Smooth muscle cell (in vitro differentiated cells): Measurements from ENCODE around the gene SELENOS. TPM values are rescaled to one million over a fixed set of nuclear protein-coding genes. Genes with fewer than 3 reads are reported as not detected.

Experiments used
- DNase-seq: peaks from one replicate; lab custom pipeline; 2025; ENCODE audit not compliant: unreplicated experiment; lab: John Stamatoyannopoulos, UW
- H2AFZ ChIP-seq: fragments of 200-600 bp; sonication (generic); 2 replicates; pipeline ENCODE4 v1.6.0; 2016; ENCODE audit warnings: antibody characterized with exemption, low read depth, mild to moderate bottlenecking
- H3F3A ChIP-seq: fragments of 200-600 bp; sonication (generic); 2 replicates; pipeline ENCODE4 v1.6.0; 2017; ENCODE audit warnings: antibody characterized with exemption, low read depth
- H3K27ac ChIP-seq: fragments of 200-600 bp; sonication (generic); 2 replicates; pipeline ENCODE4 v1.5.1; 2016; ENCODE audit warnings: low read depth, mild to moderate bottlenecking
- H3K27me3 ChIP-seq: fragments of 200-600 bp; sonication (generic); 2 replicates; pipeline ENCODE4 v1.6.1; 2016; ENCODE audit warnings: low read depth, mild to moderate bottlenecking
- H3K36me3 ChIP-seq: fragments of 200-600 bp; sonication (generic); 2 replicates; pipeline ENCODE4 v1.5.1; 2016; ENCODE audit warnings: low read depth
- H3K4me1 ChIP-seq: fragments of 200-600 bp; sonication (generic); 2 replicates; pipeline ENCODE4 v1.5.1; 2016; ENCODE audit warnings: low read depth
- H3K4me2 ChIP-seq: fragments of 200-600 bp; sonication (generic); 2 replicates; pipeline ENCODE4 v1.6.0; 2016; ENCODE audit warnings: mild to moderate bottlenecking
- H3K4me3 ChIP-seq: fragments of 200-600 bp; sonication (generic); 2 replicates; pipeline ENCODE4 v1.5.1; 2016; ENCODE audit warnings: mild to moderate bottlenecking
- H3K79me2 ChIP-seq: fragments of 200-600 bp; sonication (generic); 2 replicates; pipeline ENCODE4 v1.6.0; 2016; ENCODE audit warnings: low read depth, mild to moderate bottlenecking
- H3K9ac ChIP-seq: fragments of 200-600 bp; sonication (generic); 2 replicates; pipeline ENCODE4 v1.6.0; 2016; ENCODE audit warnings: low read depth
- H3K9me3 ChIP-seq: fragments of 200-600 bp; sonication (generic); replicated peaks from 2 replicates; pipeline ENCODE4 v1.5.1; 2016; ENCODE audit warnings: low read depth
- H4K20me1 ChIP-seq: fragments of 200-600 bp; sonication (generic); 2 replicates; pipeline ENCODE4 v1.6.0; 2016; ENCODE audit warnings: low read depth
- WGBS: methylation state at CpG from one replicate; pipeline ENCODE4 v1.1.7; 2016; ENCODE audit warnings: low lambda C conversion rate; 5-methylcytosine and 5-hydroxymethylcytosine counted together
- polyA plus RNA-seq: library from polyadenylated mRNA; unstranded; fragments of >200 nt; fragmentation: Nextera tagmentation; extraction: Ambion mirVana; gene quantifications from 2 replicates; pipeline ENCODE4 v1.2.1, GENCODE V29; 2016
- total RNA-seq: library from RNA; depleted of rRNA; stranded (reverse); fragments of >200 nt; gene quantifications from 2 replicates; pipeline ENCODE4 v1.2.3, GENCODE V29; 2014
- TF ChIP-seq, protein P1 (sequence below): fragments of 200-600 bp; sonication (generic); IDR thresholded peaks from 2 replicates; pipeline ENCODE4 v1.5.1; 2017; ENCODE audit warnings: borderline replicate concordance, mild to moderate bottlenecking, antibody characterized with exemption; ENCODE audit not compliant: insufficient read depth, poor library complexity, severe bottlenecking

SELENOS gene
- total and polyA plus RNA-seq, 2 experiments from 2014 or later: 108 to 130 TPM

DNA sequence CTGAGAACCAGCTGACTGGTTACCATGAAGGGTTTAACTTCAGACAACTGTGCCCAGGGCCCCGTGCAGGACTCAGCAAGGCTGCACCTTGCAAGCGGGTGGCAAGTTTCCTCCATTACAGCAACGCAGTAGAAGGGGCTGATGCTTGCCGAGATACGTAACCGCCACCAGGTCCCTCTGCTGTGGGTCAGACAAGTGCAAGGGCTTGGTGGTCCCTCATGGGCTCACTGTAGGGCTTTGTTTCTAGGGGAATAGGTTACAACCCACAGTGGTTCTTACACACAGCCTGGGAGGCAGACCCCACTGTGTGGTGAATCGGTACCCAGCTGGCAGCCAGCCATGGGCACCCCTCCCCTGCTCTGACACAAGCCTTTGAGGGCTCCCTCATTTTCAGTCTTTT, 33.2 kb upstream of the SELENOS start:
- no peaks in the 10 kb centered on the region for H3F3A ChIP-seq
- H3K27ac ChIP-seq: no peak overlapping the region
- H3K9me3 ChIP-seq: no peaks in the 10 kb centered on the region
- H3K4me3 ChIP-seq: no peak overlapping the region
- no peak for DNase-seq
- no peak overlapping the region for H2AFZ ChIP-seq
- 96% methylated on average over 7 of the region's 7 CpGs for WGBS
- H3K27me3 ChIP-seq: no peaks in the 10 kb centered on the region
- TF ChIP-seq, protein P1, sequence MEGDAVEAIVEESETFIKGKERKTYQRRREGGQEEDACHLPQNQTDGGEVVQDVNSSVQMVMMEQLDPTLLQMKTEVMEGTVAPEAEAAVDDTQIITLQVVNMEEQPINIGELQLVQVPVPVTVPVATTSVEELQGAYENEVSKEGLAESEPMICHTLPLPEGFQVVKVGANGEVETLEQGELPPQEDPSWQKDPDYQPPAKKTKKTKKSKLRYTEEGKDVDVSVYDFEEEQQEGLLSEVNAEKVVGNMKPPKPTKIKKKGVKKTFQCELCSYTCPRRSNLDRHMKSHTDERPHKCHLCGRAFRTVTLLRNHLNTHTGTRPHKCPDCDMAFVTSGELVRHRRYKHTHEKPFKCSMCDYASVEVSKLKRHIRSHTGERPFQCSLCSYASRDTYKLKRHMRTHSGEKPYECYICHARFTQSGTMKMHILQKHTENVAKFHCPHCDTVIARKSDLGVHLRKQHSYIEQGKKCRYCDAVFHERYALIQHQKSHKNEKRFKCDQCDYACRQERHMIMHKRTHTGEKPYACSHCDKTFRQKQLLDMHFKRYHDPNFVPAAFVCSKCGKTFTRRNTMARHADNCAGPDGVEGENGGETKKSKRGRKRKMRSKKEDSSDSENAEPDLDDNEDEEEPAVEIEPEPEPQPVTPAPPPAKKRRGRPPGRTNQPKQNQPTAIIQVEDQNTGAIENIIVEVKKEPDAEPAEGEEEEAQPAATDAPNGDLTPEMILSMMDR: no peak
- H3K9ac ChIP-seq: no peak overlapping the region
- H3K36me3 ChIP-seq: no peaks in the 10 kb centered on the region
- no peaks in the 10 kb centered on the region for H3K79me2 ChIP-seq
- H3K4me2 ChIP-seq: no peak overlapping the region
- no peaks in the 10 kb centered on the region for H3K4me1 ChIP-seq
- H4K20me1 ChIP-seq: no peaks in the 10 kb centered on the region

DNA sequence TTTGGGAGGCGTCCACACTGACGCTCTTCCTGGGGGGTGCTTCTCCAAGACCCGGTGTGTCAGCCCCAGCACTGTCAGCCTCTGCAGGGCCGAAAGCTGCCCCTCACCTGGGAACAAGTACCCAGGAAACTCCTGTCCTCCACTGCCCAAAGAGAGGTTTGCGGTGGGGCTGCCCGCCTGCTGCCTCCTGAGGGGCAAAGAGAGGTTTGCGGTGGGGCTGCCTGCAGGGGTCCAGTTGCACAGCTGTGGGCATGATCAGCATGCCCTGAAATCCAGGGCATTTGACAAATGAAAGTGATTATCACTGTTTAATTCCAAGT, 32.8 kb upstream of the SELENOS start:
- Histone ChIP-seq H4K20me1 (no peaks in the 10 kb centered on the region), H3K27me3 (no peaks in the 10 kb centered on the region), H2AFZ (no peak overlapping the region), H3K4me1 (no peaks in the 10 kb centered on the region), H3K4me2 (no peak overlapping the region), H3F3A (no peaks in the 10 kb centered on the region), H3K9me3 (no peaks in the 10 kb centered on the region), H3K9ac (no peak overlapping the region), H3K27ac (no peak overlapping the region), H3K79me2 (no peaks in the 10 kb centered on the region), H3K36me3 (no peaks in the 10 kb centered on the region), H3K4me3 (no peak overlapping the region)
- DNase-seq: no peak
- TF ChIP-seq, protein P1: no peak
- 94% methylated on average over 7 of the region's 7 CpGs for WGBS

DNA sequence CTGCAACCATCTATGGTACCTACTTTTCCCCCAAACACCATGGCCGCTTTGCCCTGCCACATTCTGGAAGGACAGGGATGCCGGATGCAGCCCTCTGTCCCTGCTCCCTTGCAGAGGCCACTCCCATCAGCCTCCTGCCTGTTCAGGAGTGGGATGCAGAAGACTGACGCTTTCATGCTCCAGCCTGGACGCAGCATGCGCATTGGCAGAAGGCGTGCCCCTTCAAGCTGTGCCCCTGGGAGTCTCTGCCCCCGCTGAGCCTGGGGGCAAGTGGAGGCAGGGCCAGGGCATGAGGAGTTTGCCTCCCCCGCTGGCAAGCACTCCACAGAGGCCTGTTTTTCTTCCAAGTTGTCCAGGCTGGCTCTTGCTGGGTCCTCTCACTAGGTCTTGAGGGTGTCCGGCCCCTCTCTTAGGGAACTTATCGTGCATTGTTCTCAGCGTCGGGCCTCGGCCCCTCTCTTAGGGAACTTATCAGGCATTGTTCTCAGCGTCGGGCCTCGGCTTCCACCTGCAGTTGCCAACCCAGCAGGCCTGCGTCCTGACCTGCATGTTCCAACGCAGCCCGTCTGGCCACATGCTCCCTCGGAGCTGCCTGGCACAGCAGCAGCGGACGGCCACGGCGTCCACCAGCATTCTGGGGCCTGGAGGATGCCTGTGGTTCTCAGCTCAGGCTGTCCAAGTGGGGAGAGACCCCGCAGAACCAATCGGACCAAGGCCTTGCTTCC, 32.3 kb upstream of the SELENOS start:
- Histone ChIP-seq H3K4me2 (no peak overlapping the region), H4K20me1 (no peaks in the 10 kb centered on the region), H3K9me3 (no peaks in the 10 kb centered on the region), H3K36me3 (no peaks in the 10 kb centered on the region), H3K27me3 (no peaks in the 10 kb centered on the region), H2AFZ (no peak overlapping the region), H3K27ac (no peak overlapping the region), H3K9ac (no peak overlapping the region), H3K4me3 (no peak overlapping the region), H3K4me1 (no peaks in the 10 kb centered on the region), H3F3A (no peaks in the 10 kb centered on the region), H3K79me2 (no peaks in the 10 kb centered on the region)
- WGBS: 93% methylated on average over 26 of the region's 26 CpGs
- TF ChIP-seq, protein P1: no peak
- no peak for DNase-seq

DNA sequence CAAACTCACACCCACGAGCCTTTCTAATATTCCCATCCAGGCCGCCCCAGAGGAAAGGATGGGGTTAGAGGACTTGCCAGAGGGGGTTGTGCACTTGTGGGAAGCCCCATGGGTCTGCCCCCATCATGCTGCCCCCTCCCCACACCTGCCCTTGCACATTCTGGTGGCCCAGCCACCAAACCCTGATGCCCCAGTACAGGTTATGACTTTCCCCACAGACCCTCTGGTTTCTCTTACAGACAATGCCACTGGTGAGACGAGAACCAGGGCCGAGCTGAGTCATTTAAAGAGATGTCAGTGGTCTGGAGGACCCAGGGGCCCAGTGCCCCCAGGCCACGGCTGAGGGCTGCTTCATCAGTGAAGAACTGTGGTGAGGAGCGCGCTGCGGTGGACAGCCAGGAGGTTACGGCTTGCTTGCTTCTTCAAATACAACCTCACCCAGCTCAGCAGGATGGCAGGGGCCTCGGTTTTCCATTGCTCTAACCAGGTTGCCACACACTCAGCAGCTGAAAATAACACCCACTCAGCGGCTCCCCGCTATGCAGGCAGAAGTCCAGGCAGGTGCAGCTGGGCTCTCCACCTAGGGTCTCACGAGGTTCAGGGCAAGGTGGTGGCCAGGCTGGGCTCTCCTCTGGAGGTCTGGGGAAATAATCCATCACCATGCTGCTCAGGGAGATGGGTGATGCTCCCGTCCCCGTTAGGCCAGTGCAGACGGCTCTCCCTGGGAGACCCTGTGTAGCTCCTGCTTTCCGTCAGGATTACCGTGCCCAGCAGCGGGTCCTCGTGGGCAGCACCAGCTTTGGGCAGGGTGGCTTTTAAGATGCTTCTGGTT, 31.5 kb upstream of the SELENOS start:
- no peak overlapping the region for H2AFZ ChIP-seq
- H3K4me2 ChIP-seq: no peak overlapping the region
- H3K9me3 ChIP-seq: no peaks in the 10 kb centered on the region
- no peaks in the 10 kb centered on the region for H3K79me2 ChIP-seq
- no peak for DNase-seq
- H3K9ac ChIP-seq: no peak overlapping the region
- no peaks in the 10 kb centered on the region for H3K4me1 ChIP-seq
- no peaks in the 10 kb centered on the region for H4K20me1 ChIP-seq
- H3K4me3 ChIP-seq: no peak overlapping the region
- H3K36me3 ChIP-seq: no peaks in the 10 kb centered on the region
- 83% methylated on average over 20 of the region's 20 CpGs for WGBS
- H3K27me3 ChIP-seq: no peaks in the 10 kb centered on the region
- no peaks in the 10 kb centered on the region for H3F3A ChIP-seq
- H3K27ac ChIP-seq: no peak overlapping the region
- TF ChIP-seq, protein P1: no peak
